Measurements from ENCODE around the gene PPP1R37. TPM values are rescaled to one million over a fixed set of nuclear protein-coding genes. Genes with fewer than 3 reads are reported as not detected.
A peak's percentile ranks its signal among the peaks of the same experiment; 100 is the strongest.

The PPP1R37 gene
- total RNA-seq, 4 donors from 2014 or later: 13.6 to 23.7 (median 19.4) TPM

- ATAC-seq (ENCODE audit: low FRiP score) (no peak), DNase-seq (ENCODE audit: low spot score) (no peak)
- TF ChIP-seq CTCF (IDR thresholded peaks at IDR 0.05): no peak
Measured at GRCh38 chr19:45163156-45163555, 70.2 kb downstream of the PPP1R37 start.

GRCh38 chr19:45163751-45164460 is 70.9 kb downstream of the PPP1R37 start:
- DNase-seq (ENCODE audit: low spot score) (no peak), ATAC-seq (ENCODE audit: low FRiP score) (no peak)
- no peak for TF ChIP-seq CTCF (IDR thresholded peaks at IDR 0.05)

GRCh38 chr19:45164577-45165335 is 71.8 kb downstream of the PPP1R37 start:
- TF ChIP-seq CTCF (IDR thresholded peaks at IDR 0.05): no peak
- ATAC-seq (ENCODE audit: low FRiP score) (peak; percentile 88), DNase-seq (ENCODE audit: low spot score) (peak; percentile 38)

GRCh38 chr19:45166723-45167252 is 73.8 kb downstream of the PPP1R37 start:
- TF ChIP-seq CTCF (IDR thresholded peaks at IDR 0.05): no peak
- no peak for DNase-seq (ENCODE audit: low spot score)
- no peak for ATAC-seq (ENCODE audit: low FRiP score)

GRCh38 chr19:45168767-45169351 is 75.9 kb downstream of the PPP1R37 start:
- DNase-seq (ENCODE audit: low spot score): no peak
- no peak for ATAC-seq (ENCODE audit: low FRiP score)
- TF ChIP-seq CTCF (IDR thresholded peaks at IDR 0.05): no peak

- DNase-seq (ENCODE audit: low spot score): no peak
- no peak for TF ChIP-seq CTCF (IDR thresholded peaks at IDR 0.05)
- ATAC-seq (ENCODE audit: low FRiP score): no peak
Measured at GRCh38 chr19:45169602-45170001, 76.6 kb downstream of the PPP1R37 start.

Data from omental fat pad (tissue), 4 donors.